H1 (cell line): ENCODE measurements around the gene TAGLN2. TPM values are rescaled to one million over a fixed set of nuclear protein-coding genes. Genes with fewer than 3 reads are reported as not detected.

Source experiments
- CHD7 ChIP-seq: fragments of 300-600 bp; sonication (generic); IDR thresholded peaks from 2 replicates; pipeline ENCODE4 v1.7.1; 2012; ENCODE audit warnings: low read length, moderate library complexity, mild to moderate bottlenecking, inconsistent platforms; ENCODE audit not compliant: insufficient replicate concordance
- polyA plus RNA-seq, 7 experiments: library from polyadenylated mRNA; depleted of rRNA in 3 of 7; stranded (reverse) in 5 of 7; unstranded in 2 of 7; fragments of >200 nt in 5 of 7; fragments of 200-250 nt in 2 of 7; gene quantifications; 1 replicate in 5 of 7; 2 replicates in 1 of 7; 4 replicates in 1 of 7; pipeline versions ENCODE4 v1.2.1 to v1.2.3, GENCODE V29; 2011 to 2013; ENCODE audit warnings: missing spikeins in 2 of 7, mixed read lengths in 2 of 7
- total RNA-seq: library from RNA; stranded (reverse); fragmentation: NEBNext Ultra II Directional; extraction: Animal tissue kit (Norgen Biotek cat#: 25700); gene quantifications from 2 replicates; pipeline ENCODE4 v1.2.1, GENCODE V29; 2021

The TAGLN2 gene
- total and polyA plus RNA-seq, 2 of the 8 experiments (the other 6 are each of a cell fraction or from before 2014, with no cell fraction given) = 93.0 to 114 TPM

DNA sequence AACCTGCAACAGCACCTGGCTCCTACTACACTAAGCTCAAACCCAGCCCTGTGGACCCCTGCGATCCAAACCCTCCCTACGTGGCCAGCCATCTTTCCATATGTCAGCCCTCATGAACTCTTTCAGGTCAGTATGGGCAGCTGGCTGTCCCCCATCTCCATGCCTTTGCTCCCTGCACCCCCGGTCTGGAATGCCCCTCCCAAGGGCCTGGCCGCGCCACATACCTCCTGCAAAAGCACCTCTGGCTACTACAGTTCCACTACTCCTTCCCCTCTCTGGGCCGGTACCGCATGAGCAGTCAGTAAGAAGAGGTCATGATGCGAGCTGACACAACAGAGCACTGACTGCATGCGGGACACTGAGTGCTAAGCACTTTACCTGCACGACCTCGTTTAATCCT, 10.0 kb upstream of the TAGLN2 start (continued):
- TF ChIP-seq CHD7 = no peak
